SH-SY5Y (cell line): Measurements from ENCODE around the gene EHBP1.

Source experiments
- GATA2 ChIP-seq: IDR thresholded peaks from 2 replicates; pipeline ENCODE4 v1.6.1; 2011; ENCODE audit warnings: mild to moderate bottlenecking, low read depth, low read length
- GATA3 ChIP-seq: IDR thresholded peaks from 2 replicates; pipeline ENCODE4 v1.6.1; 2011; ENCODE audit warnings: low read depth, mild to moderate bottlenecking, low read length, moderate library complexity

DNA sequence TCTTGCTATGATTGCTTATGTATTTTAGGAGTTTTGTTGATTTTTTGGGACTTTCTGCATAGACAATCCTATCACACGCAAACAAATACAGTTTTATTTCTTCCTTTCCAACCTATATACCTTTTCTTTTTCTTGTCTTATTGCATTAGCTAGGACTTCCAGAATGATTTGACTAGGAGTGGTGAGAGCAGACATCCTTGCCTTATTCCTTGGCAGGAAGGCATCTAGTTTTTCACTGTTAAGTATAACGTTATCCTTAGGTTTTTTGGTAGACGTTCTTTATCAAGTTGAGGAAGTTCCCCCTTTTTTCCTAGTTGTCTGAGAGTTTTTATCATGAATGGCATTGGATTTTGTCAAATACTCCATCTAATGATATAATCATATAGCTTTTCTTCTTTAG is 25.8 kb downstream of the EHBP1 start:
- TF ChIP-seq GATA2 (no peak), GATA3 (no peak)
